ENCODE data around the gene WNT1.

WNT1 gene

GRCh38 chr12:48996794-48997718 is 18.9 kb downstream of the WNT1 start:
- DNase-seq (ENCODE audit: low read depth, low spot score), result no peak
- H3K4me3 ChIP-seq (ENCODE audit: low read length), result peak overlapping the region; percentile 37

- no peak overlapping the region for H3K4me3 ChIP-seq (ENCODE audit: low read length)
- DNase-seq (ENCODE audit: low read depth, low spot score), result no peak
These were observed 19.8 kb downstream of the WNT1 start for GRCh38 chr12:48997719-48998496.

- no peak overlapping the region for H3K4me3 ChIP-seq (ENCODE audit: low read length)
- no peak for DNase-seq (ENCODE audit: low read depth, low spot score)
These were observed 20.6 kb downstream of the WNT1 start for GRCh38 chr12:48998497-48999353.

GRCh38 chr12:48999371-49000131 is 21.4 kb downstream of the WNT1 start, which contains the start of gene DDN:
DDN (minus strand) TSS chr12:48999375; CDS start chr12:48999287, 88 bp downstream.
- no peak within 1 kb of the TSS for H3K4me3 ChIP-seq (ENCODE audit: low read length)
- no peak for DNase-seq (ENCODE audit: low read depth, low spot score)

- DNase-seq (ENCODE audit: low read depth, low spot score), result no peak
- no peak overlapping the region for H3K4me3 ChIP-seq (ENCODE audit: low read length)
These were observed 22.2 kb downstream of the WNT1 start for GRCh38 chr12:49000346-49000745.

GRCh38 chr12:49008943-49009342 is 30.8 kb downstream of the WNT1 start:
- DNase-seq (ENCODE audit: low read depth, low spot score), result no peak
- no peak overlapping the region for H3K4me3 ChIP-seq (ENCODE audit: low read length)

GRCh38 chr12:49010092-49010668 is 32.1 kb downstream of the WNT1 start:
- no peak overlapping the region for H3K4me3 ChIP-seq (ENCODE audit: low read length)
- no peak for DNase-seq (ENCODE audit: low read depth, low spot score)

- no peak overlapping the region for H3K4me3 ChIP-seq (ENCODE audit: low read length)
- no peak for DNase-seq (ENCODE audit: low read depth, low spot score)
These were observed 34.6 kb downstream of the WNT1 start for GRCh38 chr12:49012739-49013138.

GRCh38 chr12:49013428-49013827 is 35.3 kb downstream of the WNT1 start:
- H3K4me3 ChIP-seq (ENCODE audit: low read length), result no peak overlapping the region
- no peak for DNase-seq (ENCODE audit: low read depth, low spot score)

- no peak for DNase-seq (ENCODE audit: low read depth, low spot score)
- no peak overlapping the region for H3K4me3 ChIP-seq (ENCODE audit: low read length)
These were observed 36.4 kb downstream of the WNT1 start for GRCh38 chr12:49014547-49014946.

GRCh38 chr12:49015196-49015595 is 37.1 kb downstream of the WNT1 start:
- no peak for DNase-seq (ENCODE audit: low read depth, low spot score)

GRCh38 chr12:49017891-49018260 is 39.8 kb downstream of the WNT1 start:
- DNase-seq (ENCODE audit: low read depth, low spot score), result no peak
- peak overlapping the region; percentile 92 for H3K4me3 ChIP-seq (ENCODE audit: low read length)

More at GRCh38 chr12:49015196-49015595, 37.1 kb downstream of the WNT1 start:
- no peak overlapping the region for H3K4me3 ChIP-seq (ENCODE audit: low read length)

GRCh38 chr12:49018261-49019119 is 40.4 kb downstream of the WNT1 start, which contains the start of gene PRKAG1:
PRKAG1 (minus strand) TSS chr12:49018776; CDS start chr12:49018740, 36 bp downstream.
- peak; percentile 94 for DNase-seq (ENCODE audit: low read depth, low spot score)
- H3K4me3 ChIP-seq (ENCODE audit: low read length), result peak within 1 kb of the TSS; percentile 92

- H3K4me3 ChIP-seq (ENCODE audit: low read length), result peak overlapping the region; percentile 92
- DNase-seq (ENCODE audit: low read depth, low spot score), result no peak
These were observed 41.0 kb downstream of the WNT1 start for GRCh38 chr12:49019120-49019430.

- peak; percentile 43 for DNase-seq (ENCODE audit: low read depth, low spot score)
- peak overlapping the region; percentile 92 for H3K4me3 ChIP-seq (ENCODE audit: low read length)
These were observed 41.6 kb downstream of the WNT1 start for GRCh38 chr12:49019443-49020324.

GRCh38 chr12:49020441-49020840 is 42.3 kb downstream of the WNT1 start:
- H3K4me3 ChIP-seq (ENCODE audit: low read length), result no peak overlapping the region
- no peak for DNase-seq (ENCODE audit: low read depth, low spot score)

All from Jurkat, Clone E6-1 (cell line).